ENCODE data around the gene ERBB2. TPM values are rescaled to one million over a fixed set of nuclear protein-coding genes. Genes with fewer than 3 reads are reported as not detected.

The ERBB2 gene
- total and polyA plus RNA-seq, 2 experiments from 2014 or later, result 46.2 to 196 TPM

- TF ChIP-seq CREB1 (CRISPR knock-in tag; IDR thresholded peaks at IDR 0.05; ENCODE audit: low read depth), result no peak
- no peak for TF ChIP-seq EZH2phosphoT487 (IDR thresholded peaks at IDR 0.05; ENCODE audit: unreplicated experiment)
- TF ChIP-seq ZNF331 (CRISPR knock-in tag; IDR thresholded peaks at IDR 0.05; ENCODE audit: low read depth), result no peak
- no peak for TF ChIP-seq EZH2 (IDR thresholded peaks at IDR 0.05; ENCODE audit: low read depth, unreplicated experiment)
- TF ChIP-seq STAT1 (IDR thresholded peaks at IDR 0.05; ENCODE audit: unreplicated experiment), result no peak
- TF ChIP-seq POLR2AphosphoS5 (IDR thresholded peaks at IDR 0.05; ENCODE audit: low read depth), result no peak
- TF ChIP-seq CTCF (conservative IDR thresholded peaks at IDR 0.05; ENCODE audit: low read depth in 2 of 2), result no peak
- TF ChIP-seq REST (IDR thresholded peaks at IDR 0.05; ENCODE audit: unreplicated experiment), result no peak
- TF ChIP-seq JUNB (IDR thresholded peaks at IDR 0.05; ENCODE audit: unreplicated experiment), result no peak
These were observed 29.1 kb upstream of the ERBB2 start (continued) for GRCh38 chr17:39670746-39671145.

GRCh38 chr17:39671651-39672521 is 28.0 kb upstream of the ERBB2 start:
- Histone ChIP-seq H3K4me1 (ENCODE audit: insufficient read depth) (peaks cover 9% of the 10 kb centered on the region), H3K27me3 (ENCODE audit: insufficient read depth) (peaks cover 28% of the 10 kb centered on the region), H3K36me3 (ENCODE audit: insufficient read depth) (no peaks in the 10 kb centered on the region), H4K20me1 (replicated peaks; ENCODE audit: insufficient read depth) (no peaks in the 10 kb centered on the region), H3K4me3 (no peak overlapping the region), H3F3A (replicated peaks; ENCODE audit: low read depth) (no peaks in the 10 kb centered on the region), H3K27ac (ENCODE audit: low read depth) (no peak overlapping the region), H2AFZ (no peak overlapping the region), H3K4me2 (no peak overlapping the region), H3K79me2 (replicated peaks; ENCODE audit: insufficient read depth) (no peaks in the 10 kb centered on the region), H3K9me2 (ENCODE audit: insufficient read depth) (no peaks in the 10 kb centered on the region)
- ATAC-seq, result peak; percentile 55
- H3K4me1 Mint-ChIP-seq, result peaks cover 20% of the 10 kb centered on the region
- peak; percentile 89 for DNase-seq (ENCODE audit: low spot score)
- no peaks in the 10 kb centered on the region; the same call in 2 of the 3 replicates for H3K36me3 Mint-ChIP-seq (ENCODE audit: low read depth)
- TF ChIP-seq POLR2AphosphoS5 (IDR thresholded peaks at IDR 0.05; ENCODE audit: low read depth) (peak; percentile 38), CTCF (conservative IDR thresholded peaks at IDR 0.05; ENCODE audit: low read depth in 2 of 2) (peak; percentile 78 to 98), NANOG (IDR thresholded peaks at IDR 0.05; ENCODE audit: borderline replicate concordance) (no peak), ETS1 (IDR thresholded peaks at IDR 0.05) (no peak)
- peaks cover 33% of the 10 kb centered on the region for H3K27me3 Mint-ChIP-seq (ENCODE audit: insufficient read depth, low read depth, poor library complexity)
- H3K4me3 Mint-ChIP-seq, result no peak overlapping the region
- no peak overlapping the region for H3K27ac Mint-ChIP-seq
- H3K9me3 Mint-ChIP-seq, result no peaks in the 10 kb centered on the region

Measured in GM23338 (cell line).